ENCODE measurements around the gene KRTAP1-5.
"Not testable (repeated sequence)": the region's sequence is repeated elsewhere in the genome, so short reads cannot be mapped to it uniquely, and the experiment has no call there.

DNA sequence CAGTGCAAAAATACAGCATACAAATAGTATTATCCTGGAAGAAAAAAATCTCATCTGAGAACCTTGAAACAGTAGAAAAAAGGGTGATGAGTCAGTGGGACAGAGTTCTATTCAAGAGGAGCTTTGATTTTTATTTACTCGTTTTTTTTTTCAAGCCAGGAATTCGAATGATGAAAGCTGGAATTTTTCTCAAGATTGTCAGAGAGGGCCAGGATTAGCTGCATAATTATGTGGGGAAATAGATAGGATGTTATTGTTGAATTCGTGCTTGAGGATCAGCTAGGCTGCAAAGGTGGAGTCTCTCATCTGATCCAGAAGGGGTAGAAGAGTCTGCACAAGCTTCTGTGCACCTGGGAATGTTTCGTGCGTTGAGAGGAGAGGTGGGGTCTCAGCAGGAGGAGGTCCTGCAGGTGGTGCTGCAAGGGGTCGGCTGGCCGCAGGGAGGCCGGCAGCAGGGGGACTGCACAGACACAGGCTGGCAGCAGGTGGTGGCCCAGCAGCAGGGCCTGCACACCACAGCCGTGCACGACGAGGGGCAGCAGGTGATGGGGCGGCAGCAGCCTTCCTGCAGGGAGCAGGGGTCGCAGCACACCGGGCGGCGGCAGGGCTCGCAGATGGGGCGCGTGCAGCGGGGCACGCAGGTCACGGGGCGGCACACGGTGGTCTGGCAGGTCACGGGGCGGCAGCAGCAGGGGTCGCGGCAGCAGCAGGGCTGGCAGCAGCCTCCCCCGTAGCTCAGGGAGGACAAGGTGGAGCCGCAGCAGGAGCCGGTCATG is 32.5 kb upstream of the KRTAP1-5 start:
- not testable (repeated sequence) for TF ChIP-seq POLR2AphosphoS5, POLR2A, EP300 (IDR thresholded peaks at IDR 0.05)
- TF ChIP-seq, protein P1, sequence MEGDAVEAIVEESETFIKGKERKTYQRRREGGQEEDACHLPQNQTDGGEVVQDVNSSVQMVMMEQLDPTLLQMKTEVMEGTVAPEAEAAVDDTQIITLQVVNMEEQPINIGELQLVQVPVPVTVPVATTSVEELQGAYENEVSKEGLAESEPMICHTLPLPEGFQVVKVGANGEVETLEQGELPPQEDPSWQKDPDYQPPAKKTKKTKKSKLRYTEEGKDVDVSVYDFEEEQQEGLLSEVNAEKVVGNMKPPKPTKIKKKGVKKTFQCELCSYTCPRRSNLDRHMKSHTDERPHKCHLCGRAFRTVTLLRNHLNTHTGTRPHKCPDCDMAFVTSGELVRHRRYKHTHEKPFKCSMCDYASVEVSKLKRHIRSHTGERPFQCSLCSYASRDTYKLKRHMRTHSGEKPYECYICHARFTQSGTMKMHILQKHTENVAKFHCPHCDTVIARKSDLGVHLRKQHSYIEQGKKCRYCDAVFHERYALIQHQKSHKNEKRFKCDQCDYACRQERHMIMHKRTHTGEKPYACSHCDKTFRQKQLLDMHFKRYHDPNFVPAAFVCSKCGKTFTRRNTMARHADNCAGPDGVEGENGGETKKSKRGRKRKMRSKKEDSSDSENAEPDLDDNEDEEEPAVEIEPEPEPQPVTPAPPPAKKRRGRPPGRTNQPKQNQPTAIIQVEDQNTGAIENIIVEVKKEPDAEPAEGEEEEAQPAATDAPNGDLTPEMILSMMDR (IDR thresholded peaks at IDR 0.05): not testable (repeated sequence)
